Measurements from ENCODE around the gene SFRP5.

The SFRP5 gene

GRCh38 chr10:97766996-97767924 lies 4.5 kb downstream of the SFRP5 start:
- no peak for FAIRE-seq
- no peak for DNase-seq (ENCODE audit: low spot score)

GRCh38 chr10:97766106-97766810 lies 5.5 kb downstream of the SFRP5 start:
- FAIRE-seq (no peak), DNase-seq (ENCODE audit: low spot score) (no peak)

GRCh38 chr10:97765201-97765600 lies 6.6 kb downstream of the SFRP5 start:
- no peak for FAIRE-seq
- no peak for DNase-seq (ENCODE audit: low spot score)

GRCh38 chr10:97764519-97764931 lies 7.3 kb downstream of the SFRP5 start:
- FAIRE-seq (no peak), DNase-seq (ENCODE audit: low spot score) (no peak)

- no peak for FAIRE-seq
These were observed 7.9 kb downstream of the SFRP5 start for GRCh38 chr10:97763947-97764346.

GRCh38 chr10:97763411-97763810 lies 8.4 kb downstream of the SFRP5 start:
- DNase-seq (ENCODE audit: low spot score), result no peak
- FAIRE-seq, result no peak

More at GRCh38 chr10:97763947-97764346, 7.9 kb downstream of the SFRP5 start:
- no peak for DNase-seq (ENCODE audit: low spot score)

- DNase-seq (ENCODE audit: low spot score) (no peak), FAIRE-seq (no peak)
These were observed 9.0 kb downstream of the SFRP5 start for GRCh38 chr10:97762816-97763215.

- DNase-seq (ENCODE audit: low spot score), result no peak
- FAIRE-seq, result no peak
These were observed 9.7 kb downstream of the SFRP5 start for GRCh38 chr10:97762056-97762455.

GRCh38 chr10:97761331-97761865 lies 10.4 kb downstream of the SFRP5 start:
- DNase-seq (ENCODE audit: low spot score), result no peak
- FAIRE-seq, result no peak

- no peak for DNase-seq (ENCODE audit: low spot score)
- FAIRE-seq, result no peak
These were observed 11.1 kb downstream of the SFRP5 start for GRCh38 chr10:97760461-97761257.

- DNase-seq (ENCODE audit: low spot score), result no peak
- no peak for FAIRE-seq
These were observed 11.9 kb downstream of the SFRP5 start for GRCh38 chr10:97759946-97760345.

- FAIRE-seq, result no peak
These were observed 12.5 kb downstream of the SFRP5 start for GRCh38 chr10:97759158-97759887.

GRCh38 chr10:97757471-97757870 lies 14.3 kb downstream of the SFRP5 start:
- no peak for FAIRE-seq
- no peak for DNase-seq (ENCODE audit: low spot score)

More at GRCh38 chr10:97759158-97759887, 12.5 kb downstream of the SFRP5 start:
- peak; percentile 42 for DNase-seq (ENCODE audit: low spot score)

- no peak for FAIRE-seq
- DNase-seq (ENCODE audit: low spot score), result no peak
These were observed 16.1 kb downstream of the SFRP5 start for GRCh38 chr10:97755718-97756117.

GRCh38 chr10:97754726-97755125 lies 17.1 kb downstream of the SFRP5 start:
- FAIRE-seq (no peak), DNase-seq (ENCODE audit: low spot score) (no peak)

- DNase-seq (ENCODE audit: low spot score) (no peak), FAIRE-seq (no peak)
These were observed 18.8 kb downstream of the SFRP5 start for GRCh38 chr10:97752956-97753355.

- DNase-seq (ENCODE audit: low spot score) (no peak), FAIRE-seq (no peak)
These were observed 23.7 kb downstream of the SFRP5 start for GRCh38 chr10:97748116-97748515.

- DNase-seq (ENCODE audit: low spot score) (no peak), FAIRE-seq (no peak)
These were observed 24.2 kb downstream of the SFRP5 start for GRCh38 chr10:97747573-97747972.

GRCh38 chr10:97744405-97745035 lies 27.3 kb downstream of the SFRP5 start:
- FAIRE-seq, result no peak
- DNase-seq (ENCODE audit: low spot score), result no peak

Measured in RCC 7860 (cell line).